ENCODE measurements around the gene PCDHGA3.
"Not testable (repeated sequence)": the region's sequence is repeated elsewhere in the genome, so short reads cannot be mapped to it uniquely, and the experiment has no call there.

The PCDHGA3 gene

GRCh38 chr5:141393267-141393666, 49.6 kb downstream of the PCDHGA3 start:
- H3K4me3 ChIP-seq (ENCODE audit: low read depth, low read length), result no peak overlapping the region
- no peak for DNase-seq
- no peaks in the 10 kb centered on the region for H3K36me3 ChIP-seq (replicated peaks)
- no peak overlapping the region for H3K27ac ChIP-seq
- TF ChIP-seq CTCF (IDR thresholded peaks at IDR 0.05; ENCODE audit: low read depth, low read length, missing control alignments), result no peak
- no peaks in the 10 kb centered on the region for H3K27me3 ChIP-seq (replicated peaks)
- in situ Hi-C loops (cut with HindIII; ENCODE audit: low pct_ligation_motif_present, low sequenced_read_pairs), result no loop called here

- H3K4me3 ChIP-seq (ENCODE audit: low read depth, low read length); in situ Hi-C loops (cut with HindIII; ENCODE audit: low pct_ligation_motif_present, low sequenced_read_pairs); H3K27ac ChIP-seq; H3K36me3 ChIP-seq (replicated peaks); DNase-seq; H3K27me3 ChIP-seq (replicated peaks): not testable (repeated sequence)
Measured at GRCh38 chr5:141394401-141395187, 51.0 kb downstream of the PCDHGA3 start.
